Activated T-cell treated with anti-CD3 and anti-CD28 coated beads for 24 hours (primary cell): ENCODE measurements around the gene PLXNA1.

Experiments used
- DNase-seq: peaks from one replicate; pipeline ENCODE4 v3.0.0-alpha.2; 2020; ENCODE audit warnings: low read depth

PLXNA1 gene

GRCh38 chr3:127002195-127003174 is 19.6 kb downstream of the PLXNA1 start:
- DNase-seq: no peak

GRCh38 chr3:127003175-127003555 is 20.2 kb downstream of the PLXNA1 start:
- DNase-seq: no peak

GRCh38 chr3:127003601-127004280 is 20.8 kb downstream of the PLXNA1 start:
- DNase-seq: no peak

- no peak for DNase-seq
Measured at GRCh38 chr3:127004641-127005397, 21.9 kb downstream of the PLXNA1 start.

GRCh38 chr3:127005864-127006500 is 23.1 kb downstream of the PLXNA1 start:
- DNase-seq: no peak

GRCh38 chr3:127006781-127007436 is 24.0 kb downstream of the PLXNA1 start:
- no peak for DNase-seq

GRCh38 chr3:127008236-127008635 is 25.3 kb downstream of the PLXNA1 start:
- DNase-seq: no peak

GRCh38 chr3:127009531-127009930 is 26.6 kb downstream of the PLXNA1 start:
- DNase-seq: no peak

- no peak for DNase-seq
Measured at GRCh38 chr3:127011270-127011992, 28.5 kb downstream of the PLXNA1 start.

GRCh38 chr3:127012091-127012490 is 29.2 kb downstream of the PLXNA1 start:
- DNase-seq: no peak

GRCh38 chr3:127013181-127013580 is 30.3 kb downstream of the PLXNA1 start:
- no peak for DNase-seq

GRCh38 chr3:127013758-127014535 is 31.0 kb downstream of the PLXNA1 start:
- no peak for DNase-seq

- DNase-seq: no peak
Measured at GRCh38 chr3:127014536-127015281, 31.8 kb downstream of the PLXNA1 start.

- DNase-seq: no peak
Measured at GRCh38 chr3:127015282-127016042, 32.5 kb downstream of the PLXNA1 start.

GRCh38 chr3:127016043-127016343 is 33.1 kb downstream of the PLXNA1 start:
- no peak for DNase-seq

GRCh38 chr3:127016461-127016860 is 33.5 kb downstream of the PLXNA1 start:
- no peak for DNase-seq

- no peak for DNase-seq
Measured at GRCh38 chr3:127017229-127017628, 34.3 kb downstream of the PLXNA1 start.

GRCh38 chr3:127017781-127018180 is 34.9 kb downstream of the PLXNA1 start:
- no peak for DNase-seq
